Neural crest cell (in vitro differentiated cells): Measurements from ENCODE around the gene DDIAS. TPM values are rescaled to one million over a fixed set of nuclear protein-coding genes. Genes with fewer than 3 reads are reported as not detected.
"Not testable (repeated sequence)": the region's sequence is repeated elsewhere in the genome, so short reads cannot be mapped to it uniquely, and the experiment has no call there.

Experiments used
- DNase-seq: peaks from one replicate; pipeline ENCODE4 v3.0.0; 2021; ENCODE audit warnings: low read depth, mixed read lengths, low spot score
- H3K27ac Mint-ChIP-seq: one replicate; pipeline ENCODE4 v1.8.0; 2021; ENCODE audit warnings: mild to moderate bottlenecking, mixed read lengths; ENCODE audit not compliant: unreplicated experiment
- H3K27me3 Mint-ChIP-seq: 2 replicates; pipeline ENCODE4 v1.8.0; 2021; ENCODE audit warnings: low read depth, mild to moderate bottlenecking, mixed read lengths
- H3K36me3 Mint-ChIP-seq: 2 replicates; pipeline ENCODE4 v1.8.0; 2021; ENCODE audit warnings: low read depth, mild to moderate bottlenecking, mixed read lengths
- H3K4me1 Mint-ChIP-seq: 2 replicates; pipeline ENCODE4 v1.8.0; 2021; ENCODE audit warnings: mixed read lengths
- H3K4me3 Mint-ChIP-seq: one replicate; pipeline ENCODE4 v1.8.0; 2021; ENCODE audit warnings: mild to moderate bottlenecking, mixed read lengths
- H3K9me3 Mint-ChIP-seq: 2 replicates; pipeline ENCODE4 v1.8.0; 2021; ENCODE audit warnings: mixed read lengths
- total RNA-seq: library from RNA; stranded (reverse); gene quantifications from 2 replicates; pipeline ENCODE4 v1.2.1, GENCODE V29; 2021
- TF ChIP-seq, protein P1 (sequence below): fragments of 200-600 bp; sonication (generic); conservative IDR thresholded peaks from 2 replicates; pipeline ENCODE4 v1.5.0; 2021; ENCODE audit warnings: antibody characterized with exemption, mild to moderate bottlenecking

DDIAS gene
- total RNA-seq, 1 donor from 2014 or later, result 23.2 TPM

- TF ChIP-seq, protein P1, sequence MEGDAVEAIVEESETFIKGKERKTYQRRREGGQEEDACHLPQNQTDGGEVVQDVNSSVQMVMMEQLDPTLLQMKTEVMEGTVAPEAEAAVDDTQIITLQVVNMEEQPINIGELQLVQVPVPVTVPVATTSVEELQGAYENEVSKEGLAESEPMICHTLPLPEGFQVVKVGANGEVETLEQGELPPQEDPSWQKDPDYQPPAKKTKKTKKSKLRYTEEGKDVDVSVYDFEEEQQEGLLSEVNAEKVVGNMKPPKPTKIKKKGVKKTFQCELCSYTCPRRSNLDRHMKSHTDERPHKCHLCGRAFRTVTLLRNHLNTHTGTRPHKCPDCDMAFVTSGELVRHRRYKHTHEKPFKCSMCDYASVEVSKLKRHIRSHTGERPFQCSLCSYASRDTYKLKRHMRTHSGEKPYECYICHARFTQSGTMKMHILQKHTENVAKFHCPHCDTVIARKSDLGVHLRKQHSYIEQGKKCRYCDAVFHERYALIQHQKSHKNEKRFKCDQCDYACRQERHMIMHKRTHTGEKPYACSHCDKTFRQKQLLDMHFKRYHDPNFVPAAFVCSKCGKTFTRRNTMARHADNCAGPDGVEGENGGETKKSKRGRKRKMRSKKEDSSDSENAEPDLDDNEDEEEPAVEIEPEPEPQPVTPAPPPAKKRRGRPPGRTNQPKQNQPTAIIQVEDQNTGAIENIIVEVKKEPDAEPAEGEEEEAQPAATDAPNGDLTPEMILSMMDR, result no peak
- H3K9me3 Mint-ChIP-seq, result peaks cover 10% of the 10 kb centered on the region
- H3K4me3 Mint-ChIP-seq, result no peak overlapping the region
- no peak overlapping the region for H3K27ac Mint-ChIP-seq
- H3K4me1 Mint-ChIP-seq, result no peaks in the 10 kb centered on the region
- no peaks in the 10 kb centered on the region for H3K27me3 Mint-ChIP-seq
- H3K36me3 Mint-ChIP-seq, result peaks cover 5% of the 10 kb centered on the region
- DNase-seq, result no peak
These were observed 44.1 kb downstream of the DDIAS start for GRCh38 chr11:82945682-82946081.

GRCh38 chr11:82949352-82949751 lies 47.8 kb downstream of the DDIAS start:
- Mint-ChIP-seq H3K36me3 (peaks cover 3% of the 10 kb centered on the region), H3K27ac (no peak overlapping the region), H3K4me3 (no peak overlapping the region), H3K4me1 (no peaks in the 10 kb centered on the region), H3K9me3 (peaks cover 10% of the 10 kb centered on the region), H3K27me3 (no peaks in the 10 kb centered on the region)
- TF ChIP-seq, protein P1, result no peak
- DNase-seq, result no peak

DNA sequence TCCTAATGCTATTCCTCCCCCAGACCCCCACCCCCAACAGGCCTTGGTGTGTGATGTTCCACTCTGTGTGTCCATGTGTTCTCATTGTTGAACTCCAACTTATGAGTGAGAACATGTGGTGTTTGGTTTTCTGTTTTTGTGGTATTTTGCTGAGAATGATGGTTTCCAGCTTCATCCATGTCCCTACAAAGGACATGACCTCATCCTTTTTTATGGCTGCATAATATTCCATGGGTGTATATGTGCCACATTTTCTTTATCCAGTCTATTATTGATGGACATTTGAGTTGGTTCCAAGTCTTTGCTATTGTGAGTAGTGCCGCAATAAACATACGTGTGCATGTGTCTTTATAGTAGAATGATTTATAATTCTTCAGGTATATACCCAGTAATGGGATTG lies 49.0 kb downstream of the DDIAS start:
- not testable (repeated sequence) for DNase-seq, H3K27ac Mint-ChIP-seq, H3K36me3 Mint-ChIP-seq, H3K9me3 Mint-ChIP-seq, H3K27me3 Mint-ChIP-seq, H3K4me1 Mint-ChIP-seq, H3K4me3 Mint-ChIP-seq

DNA sequence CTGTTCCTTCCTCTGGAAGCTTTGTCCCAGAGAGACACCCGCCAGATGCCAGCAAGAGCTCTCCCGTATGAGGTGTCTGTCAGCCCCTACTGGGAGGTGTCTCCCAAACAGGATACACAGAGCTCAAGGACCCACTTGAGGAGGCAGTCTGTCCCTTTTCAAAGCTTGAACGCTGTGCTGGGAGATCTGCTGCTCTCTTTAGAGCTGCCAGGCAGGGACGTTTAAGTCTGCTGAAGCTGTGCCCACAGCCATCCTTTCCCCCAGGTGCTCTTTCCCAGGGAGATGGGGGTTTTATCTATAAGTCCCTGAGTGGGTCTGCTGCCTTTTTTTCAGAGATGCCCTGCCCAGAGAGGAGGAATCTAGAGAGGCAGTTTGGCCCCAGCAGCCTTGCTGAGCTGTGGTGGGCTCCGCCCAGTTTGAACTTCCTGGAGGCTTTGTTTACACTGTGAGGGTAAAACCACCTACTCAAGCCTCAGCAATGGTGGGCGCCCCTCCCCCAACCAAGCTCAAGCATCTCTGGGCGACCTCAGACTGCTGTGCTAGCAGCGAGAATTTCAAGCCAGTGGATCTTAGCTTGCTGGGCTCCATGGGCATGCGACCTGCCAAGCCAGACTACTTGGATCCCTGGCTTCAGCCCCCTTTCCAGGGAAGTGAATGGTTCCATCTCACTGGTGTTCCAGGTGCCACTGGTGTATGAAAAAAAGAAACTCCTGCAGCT lies 54.4 kb downstream of the DDIAS start:
- H3K4me3 Mint-ChIP-seq, H3K27ac Mint-ChIP-seq, H3K9me3 Mint-ChIP-seq, H3K36me3 Mint-ChIP-seq, H3K27me3 Mint-ChIP-seq: not testable (repeated sequence)
- H3K4me1 Mint-ChIP-seq, result peaks cover 12% of the 10 kb centered on the region
- DNase-seq, result peak; percentile 13

DNA sequence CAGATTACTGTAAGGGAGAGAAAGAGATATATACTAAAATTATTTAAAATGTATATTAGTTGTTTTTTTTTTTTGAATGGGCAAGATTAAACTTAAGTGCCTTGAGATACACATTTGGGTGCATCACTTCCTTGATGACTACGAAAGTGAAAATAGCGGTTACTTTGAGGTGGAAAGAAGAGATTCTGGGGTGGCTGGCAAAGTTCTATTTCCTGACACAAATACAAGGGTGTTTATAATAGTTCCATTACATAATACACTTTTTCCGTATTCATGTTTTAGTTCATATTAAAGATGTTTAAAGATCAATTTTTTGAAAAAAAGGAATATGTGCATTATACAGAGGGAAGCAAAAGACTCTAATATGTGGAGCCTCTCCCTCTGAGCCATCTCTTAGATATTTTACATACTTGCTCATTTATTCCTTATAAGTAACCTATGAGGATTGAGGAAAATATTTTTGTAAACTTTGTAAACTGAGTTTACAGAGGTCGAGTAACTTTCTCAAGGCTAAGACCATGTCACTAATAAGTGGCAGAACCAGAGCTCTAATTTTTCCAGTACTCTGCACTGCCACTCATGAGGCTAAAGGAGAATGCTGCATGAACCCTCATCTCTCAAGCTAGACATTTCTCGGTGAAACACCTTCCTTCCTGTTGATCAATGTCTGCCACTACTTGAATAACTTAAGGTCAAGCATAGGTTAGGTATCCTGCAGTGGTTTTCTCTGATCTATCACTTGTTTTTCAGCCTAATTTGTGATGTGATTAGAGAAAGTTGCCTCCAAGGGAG lies 58.6 kb downstream of the DDIAS start:
- Mint-ChIP-seq H3K27me3 (no peaks in the 10 kb centered on the region), H3K9me3 (peaks cover 8% of the 10 kb centered on the region), H3K36me3 (peaks cover 5% of the 10 kb centered on the region), H3K27ac (no peak overlapping the region), H3K4me1 (peaks cover 12% of the 10 kb centered on the region), H3K4me3 (no peak overlapping the region)
- TF ChIP-seq, protein P1, result no peak
- no peak for DNase-seq

DNA sequence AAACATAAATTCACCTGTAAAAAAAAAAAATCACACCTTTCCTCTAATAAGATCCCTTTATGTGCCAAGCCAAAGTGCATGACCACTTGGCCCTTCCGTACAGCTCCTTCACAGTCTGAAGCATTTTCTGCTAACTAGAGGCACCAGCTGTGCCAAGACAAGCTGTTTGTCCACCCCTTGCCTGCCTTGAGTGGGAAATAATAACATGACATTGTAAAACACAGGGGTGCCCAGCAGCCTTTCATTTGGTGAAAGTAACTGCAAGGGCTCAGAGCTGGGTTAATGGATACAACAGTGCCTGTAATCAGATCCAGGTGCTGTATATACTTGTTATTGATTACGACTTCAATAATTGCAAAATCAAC lies 59.2 kb downstream of the DDIAS start:
- DNase-seq, result no peak
- Mint-ChIP-seq H3K9me3 (peaks cover 8% of the 10 kb centered on the region), H3K4me3 (no peak overlapping the region), H3K27ac (no peak overlapping the region), H3K27me3 (no peaks in the 10 kb centered on the region), H3K36me3 (peaks cover 5% of the 10 kb centered on the region), H3K4me1 (peaks cover 8% of the 10 kb centered on the region)
- TF ChIP-seq, protein P1, result no peak

- H3K27ac Mint-ChIP-seq, H3K4me3 Mint-ChIP-seq, H3K27me3 Mint-ChIP-seq, DNase-seq, H3K4me1 Mint-ChIP-seq, H3K36me3 Mint-ChIP-seq, H3K9me3 Mint-ChIP-seq: not testable (repeated sequence)
These were observed 60.5 kb downstream of the DDIAS start for GRCh38 chr11:82962021-82962420.
